Activated CD4-positive, alpha-beta T cell treated with anti-CD3 and anti-CD28 coated beads for 36 hours (primary cell): ENCODE data around the gene TMEM183A. TPM values are rescaled to one million over a fixed set of nuclear protein-coding genes. Genes with fewer than 3 reads are reported as not detected.

ENCODE experiments used
- ATAC-seq: fragments of 200-7000 bp; cut with Tn5 transposase; one replicate; pipeline ENCODE4 v1.10.0; 2021; ENCODE audit warnings: mild to moderate bottlenecking, moderate library complexity
- CTCF ChIA-PET: fragments of 350-600 bp; sonication (Branson Sonifier 250); formaldehyde crosslinking; loops from one replicate; lab custom pipeline; 2021; ENCODE audit warnings: antibody characterized with exemption; lab: Charles Lee
- POLR2A ChIA-PET: fragments of 350-600 bp; sonication (Branson Sonifier 250); formaldehyde crosslinking; loops from one replicate; lab custom pipeline; 2021; ENCODE audit warnings: antibody characterized with exemption, inconsistent platforms; lab: Charles Lee
- DNase-seq: peaks from one replicate; pipeline ENCODE4 v3.0.0-alpha.2; 2020
- H3K27ac Mint-ChIP-seq: one replicate; pipeline ENCODE4 v1.8.0; 2021; ENCODE audit warnings: mixed read lengths
- H3K27me3 Mint-ChIP-seq: one replicate; pipeline ENCODE4 v1.8.0; 2021; ENCODE audit warnings: mixed read lengths
- H3K36me3 Mint-ChIP-seq: one replicate; pipeline ENCODE4 v1.8.0; 2021; ENCODE audit warnings: low read depth, mixed read lengths
- H3K4me1 Mint-ChIP-seq: one replicate; pipeline ENCODE4 v1.8.0; 2021; ENCODE audit warnings: mixed read lengths
- H3K4me3 Mint-ChIP-seq: one replicate; pipeline ENCODE4 v1.8.0; 2021; ENCODE audit warnings: mild to moderate bottlenecking, moderate library complexity, mixed read lengths
- H3K9me3 Mint-ChIP-seq: one replicate; pipeline ENCODE4 v1.8.0; 2021; ENCODE audit warnings: low read depth, mixed read lengths
- intact Hi-C, 2 experiments: fragments of 100-400 bp; cut with DNase I in 1 of 2; cut with micrococcal nuclease in 1 of 2; formaldehyde crosslinking; loops; one replicate each; pipeline versions ENCODE4 v1.14.2 to v1.15.1; 2022 to 2024; cut with DNase I, micrococcal nuclease
- total RNA-seq, 2 experiments: library from RNA; stranded (reverse); gene quantifications; one replicate each; pipeline ENCODE4 v1.2.3, GENCODE V29; 2021

Gene TMEM183A
- total RNA-seq, 2 experiments from 2014 or later, result 68.6 to 71.0 TPM

DNA sequence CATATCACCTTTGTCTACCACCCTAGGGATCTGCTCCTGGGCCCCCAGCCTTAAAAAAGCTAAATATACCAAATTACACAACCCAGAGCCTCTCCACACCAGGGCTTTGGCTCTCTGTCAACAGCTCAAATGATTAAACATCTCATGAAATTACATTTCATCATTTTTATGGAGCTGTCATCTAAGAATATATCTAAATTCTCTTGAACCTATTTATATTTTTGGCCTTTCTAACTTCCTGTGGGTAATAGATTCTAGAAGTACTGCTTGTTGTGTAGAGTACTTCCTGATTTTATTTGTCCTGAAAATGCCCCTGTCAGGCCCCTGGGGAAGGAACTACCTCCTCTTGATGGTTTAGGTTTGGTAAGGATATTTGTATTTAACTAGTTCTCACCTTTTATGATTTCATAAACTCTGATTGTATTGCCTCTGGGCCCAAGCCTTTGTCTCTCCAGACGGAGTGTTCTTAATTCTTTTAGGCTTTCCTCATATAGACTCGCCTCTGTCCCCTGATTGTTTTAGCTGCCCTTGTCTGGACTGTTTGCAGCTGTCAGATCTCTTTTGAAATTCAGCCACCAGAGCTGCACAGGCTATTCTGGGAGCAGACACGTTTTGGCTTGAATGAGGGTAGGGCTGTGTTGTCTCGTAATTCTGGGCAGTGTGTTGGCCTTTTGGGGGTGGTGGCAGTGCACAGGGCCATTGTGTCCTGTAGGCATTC lies 62.0 kb downstream of the TMEM183A start:
- ATAC-seq, result no peak
- CTCF ChIA-PET, result no interaction called here

DNA sequence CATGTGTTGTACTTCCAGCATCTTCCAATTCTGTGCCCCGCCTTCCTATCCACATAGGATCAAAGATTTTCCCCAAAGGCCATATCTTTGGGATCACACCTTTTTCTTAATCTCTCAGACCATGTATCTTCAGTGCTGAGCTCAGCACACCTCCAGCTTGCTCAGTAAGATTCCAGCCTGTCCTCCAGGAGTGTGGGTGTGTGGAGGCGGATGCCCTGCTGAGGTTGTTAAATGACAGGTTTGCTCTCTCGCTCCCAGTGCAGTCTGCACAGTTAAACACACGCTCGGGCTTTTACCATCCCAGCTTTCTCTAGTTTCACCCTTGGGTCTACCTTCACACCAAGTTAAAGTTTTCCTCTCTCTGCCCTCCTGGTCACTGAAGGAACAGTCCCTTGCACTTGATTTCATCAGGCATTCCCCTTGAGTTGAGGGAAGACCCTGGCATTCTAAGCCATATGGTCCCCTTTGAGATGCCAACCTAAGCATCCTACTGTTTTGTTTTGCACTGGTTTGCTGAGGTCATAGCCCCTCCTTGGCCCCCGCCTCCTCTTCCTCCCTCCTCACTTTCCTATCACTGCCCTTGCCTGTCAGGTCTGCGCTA lies 64.9 kb downstream of the TMEM183A start:
- H3K36me3 Mint-ChIP-seq, result peaks cover 9% of the 10 kb centered on the region
- intact Hi-C loops, result no loop called here
- ATAC-seq, result no peak
- ChIA-PET POLR2A (no interaction called here), CTCF (interaction anchor here (0.8 kb wide), 1 partner anchor 13 kb away, joined by 3 read pairs; no protein-coding TSS in a partner anchor)
- no peak overlapping the region for H3K27ac Mint-ChIP-seq
- no peak overlapping the region for H3K4me3 Mint-ChIP-seq
- peaks cover 5% of the 10 kb centered on the region for H3K4me1 Mint-ChIP-seq
- H3K9me3 Mint-ChIP-seq, result no peaks in the 10 kb centered on the region
- no peak for DNase-seq
- peaks cover 32% of the 10 kb centered on the region for H3K27me3 Mint-ChIP-seq

More for the DNA sequence above, 62.0 kb downstream of the TMEM183A start:
- no peaks in the 10 kb centered on the region for H3K4me1 Mint-ChIP-seq
- DNase-seq, result no peak
- POLR2A ChIA-PET, result interaction anchor here (0.6 kb wide), 1 partner anchor 1538 kb away, joined by 3 read pairs; no protein-coding TSS in a partner anchor
- no peak overlapping the region for H3K27ac Mint-ChIP-seq
- H3K4me3 Mint-ChIP-seq, result no peak overlapping the region
- peaks cover 14% of the 10 kb centered on the region for H3K27me3 Mint-ChIP-seq
- H3K9me3 Mint-ChIP-seq, result no peaks in the 10 kb centered on the region
- peaks cover 7% of the 10 kb centered on the region for H3K36me3 Mint-ChIP-seq
- intact Hi-C loops, result no loop called here

DNA sequence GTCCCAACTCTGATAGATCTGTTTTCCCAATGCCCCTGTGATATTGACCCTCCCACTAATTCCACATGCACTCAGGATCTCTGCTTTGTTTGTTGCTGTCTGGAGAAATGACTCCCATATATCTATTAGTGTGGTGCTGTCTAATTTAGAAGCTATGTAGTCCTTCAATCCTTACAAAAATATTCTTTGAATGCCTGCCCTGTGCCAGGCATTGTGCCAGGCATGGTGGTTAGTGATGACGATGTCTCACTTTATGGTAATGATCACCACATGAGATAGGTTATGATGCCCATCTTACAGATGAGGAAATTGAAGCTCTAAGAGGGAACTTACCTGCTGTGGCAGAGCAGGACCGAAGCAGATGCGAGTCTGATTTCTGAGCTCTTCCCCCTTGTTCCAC lies 65.7 kb downstream of the TMEM183A start:
- ATAC-seq, result no peak
- ChIA-PET POLR2A (no interaction called here), CTCF (no interaction called here)
- DNase-seq, result no peak
- H3K4me1 Mint-ChIP-seq, result peaks cover 5% of the 10 kb centered on the region
- H3K27ac Mint-ChIP-seq, result no peak overlapping the region
- intact Hi-C loops, result no loop called here
- H3K9me3 Mint-ChIP-seq, result no peaks in the 10 kb centered on the region
- H3K36me3 Mint-ChIP-seq, result peaks cover 9% of the 10 kb centered on the region
- H3K27me3 Mint-ChIP-seq, result peaks cover 38% of the 10 kb centered on the region
- no peak overlapping the region for H3K4me3 Mint-ChIP-seq

DNA sequence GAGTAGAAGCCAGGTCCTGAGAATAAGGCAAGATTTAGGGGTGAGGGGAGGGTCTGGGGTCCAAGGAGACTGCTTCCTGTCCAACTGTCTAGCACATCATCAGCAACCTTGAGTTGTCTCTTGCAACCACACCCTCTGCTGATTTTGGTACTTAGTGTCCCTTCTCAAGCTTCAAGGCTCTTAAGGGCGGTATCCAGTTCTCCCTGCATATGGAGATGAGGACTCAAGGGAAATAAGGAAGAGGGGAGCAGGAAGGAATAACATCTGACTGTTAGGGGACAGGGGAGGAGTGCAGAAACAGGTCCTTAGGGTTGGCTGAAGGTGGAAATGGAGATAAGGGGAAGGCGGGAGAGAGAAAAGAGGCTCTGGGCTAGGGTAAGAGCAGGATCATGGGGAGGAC lies 66.3 kb downstream of the TMEM183A start:
- ChIA-PET CTCF (no interaction called here), POLR2A (no interaction called here)
- peaks cover 9% of the 10 kb centered on the region for H3K36me3 Mint-ChIP-seq
- H3K9me3 Mint-ChIP-seq, result no peaks in the 10 kb centered on the region
- DNase-seq, result no peak
- H3K27me3 Mint-ChIP-seq, result peaks cover 41% of the 10 kb centered on the region
- intact Hi-C loops, result no loop called here
- no peak for ATAC-seq
- H3K27ac Mint-ChIP-seq, result no peak overlapping the region
- H3K4me3 Mint-ChIP-seq, result no peak overlapping the region
- peaks cover 5% of the 10 kb centered on the region for H3K4me1 Mint-ChIP-seq

Other genes starting within 250 kb of the TMEM183A start
- gene KDM5B, start 199.0 kb upstream of the TMEM183A start, total RNA-seq, result 10 to 100 TPM; 34.6 to 45.9 TPM
- gene PCAT6, start 196.4 kb upstream of the TMEM183A start, total RNA-seq, result 1 to 10 TPM in 1 of 2 experiments, under 1 TPM in 1; 0.59 to 2.2 TPM
- gene RABIF, start 118.2 kb upstream of the TMEM183A start, total RNA-seq, result 1 to 10 TPM; 6.8 to 7.4 TPM
- 10 to 100 TPM; 32.1 to 39.1 TPM for gene KLHL12, start 80.1 kb upstream of the TMEM183A start, total RNA-seq
- 10 to 100 TPM; 65.4 to 85.1 TPM for gene ADIPOR1, start 49.1 kb upstream of the TMEM183A start, total RNA-seq
- 10 to 100 TPM; 15.4 to 19.0 TPM for gene CYB5R1, start 40.1 kb upstream of the TMEM183A start, total RNA-seq
- 10 to 100 TPM; 51.2 to 56.4 TPM for gene PPFIA4, start 19.1 kb downstream of the TMEM183A start, total RNA-seq
- gene MYOG, start 78.6 kb downstream of the TMEM183A start, total RNA-seq, result not detected
- not detected for gene ADORA1, start 120.4 kb downstream of the TMEM183A start, total RNA-seq
- not detected for gene MYBPH, start 168.5 kb downstream of the TMEM183A start, total RNA-seq
- under 1 TPM; 0.09 to 0.18 TPM for gene CHI3L1, start 179.3 kb downstream of the TMEM183A start, total RNA-seq
- gene CHIT1, start 222.3 kb downstream of the TMEM183A start, total RNA-seq, result under 1 TPM; 0.63 to 0.80 TPM